WERI-Rb-1 (cell line): ENCODE data around the gene PPA2.

ENCODE experiments used
- DNase-seq: peaks from one replicate; pipeline ENCODE4 v3.0.0-alpha.2; 2020
- H3K27ac ChIP-seq: fragments of 250-450 bp; sonication (Bioruptor Pico); 2 replicates; pipeline ENCODE4 v1.5.1; 2020; ENCODE audit warnings: mild to moderate bottlenecking, moderate library complexity
- H3K27me3 ChIP-seq: fragments of 250-450 bp; sonication (Bioruptor Pico); 2 replicates; pipeline ENCODE4 v1.5.1; 2021; ENCODE audit warnings: mild to moderate bottlenecking, low read depth, moderate library complexity; ENCODE audit not compliant: insufficient read depth, severe bottlenecking
- H3K36me3 ChIP-seq: fragments of 250-450 bp; sonication (Bioruptor Pico); 2 replicates; pipeline ENCODE4 v1.5.1; 2020; ENCODE audit warnings: mild to moderate bottlenecking, moderate library complexity
- H3K4me3 ChIP-seq: 2 replicates; pipeline ENCODE4 v1.5.1; 2011; ENCODE audit warnings: low read depth, mild to moderate bottlenecking, control low read depth, low read length
- H3K9me3 ChIP-seq: fragments of 250-450 bp; sonication (Bioruptor Pico); 2 replicates; pipeline ENCODE4 v1.5.1; 2021; ENCODE audit warnings: mild to moderate bottlenecking, moderate library complexity; ENCODE audit not compliant: severe bottlenecking
- CTCF ChIP-seq: IDR thresholded peaks from 2 replicates; pipeline ENCODE4 v1.5.1; 2011; ENCODE audit warnings: low read depth, mild to moderate bottlenecking, control low read depth, inconsistent platforms, low read length

PPA2 gene

GRCh38 chr4:105455998-105456397, 17.9 kb downstream of the PPA2 start:
- TF ChIP-seq CTCF, result no peak
- Histone ChIP-seq H3K9me3 (no peaks in the 10 kb centered on the region), H3K27ac (no peak overlapping the region), H3K27me3 (no peaks in the 10 kb centered on the region), H3K4me3 (no peak overlapping the region), H3K36me3 (no peaks in the 10 kb centered on the region)
- DNase-seq, result no peak

- DNase-seq, result no peak
- no peak for TF ChIP-seq CTCF
- Histone ChIP-seq H3K36me3 (no peaks in the 10 kb centered on the region), H3K9me3 (no peaks in the 10 kb centered on the region), H3K27ac (no peak overlapping the region), H3K27me3 (no peaks in the 10 kb centered on the region), H3K4me3 (no peak overlapping the region)
Measured at GRCh38 chr4:105455182-105455581, 18.7 kb downstream of the PPA2 start.

- DNase-seq, result no peak
- H3K27ac ChIP-seq, result no peak overlapping the region
- H3K36me3 ChIP-seq, result no peaks in the 10 kb centered on the region
- H3K27me3 ChIP-seq, result no peaks in the 10 kb centered on the region
- TF ChIP-seq CTCF, result no peak
- H3K9me3 ChIP-seq, result no peaks in the 10 kb centered on the region
- no peak overlapping the region for H3K4me3 ChIP-seq
Measured at GRCh38 chr4:105453550-105454205, 20.2 kb downstream of the PPA2 start.

GRCh38 chr4:105451346-105451745, 22.5 kb downstream of the PPA2 start:
- DNase-seq, result no peak
- Histone ChIP-seq H3K27me3 (no peaks in the 10 kb centered on the region), H3K27ac (no peak overlapping the region), H3K36me3 (no peaks in the 10 kb centered on the region), H3K9me3 (no peaks in the 10 kb centered on the region), H3K4me3 (no peak overlapping the region)
- TF ChIP-seq CTCF, result no peak

GRCh38 chr4:105440890-105441289, 33.0 kb downstream of the PPA2 start:
- H3K27me3 ChIP-seq, result no peaks in the 10 kb centered on the region
- no peak for DNase-seq
- no peak overlapping the region for H3K4me3 ChIP-seq
- no peak for TF ChIP-seq CTCF
- peaks cover 6% of the 10 kb centered on the region for H3K36me3 ChIP-seq
- no peak overlapping the region for H3K27ac ChIP-seq
- H3K9me3 ChIP-seq, result no peaks in the 10 kb centered on the region

GRCh38 chr4:105437637-105438036, 36.2 kb downstream of the PPA2 start:
- Histone ChIP-seq H3K9me3 (no peaks in the 10 kb centered on the region), H3K27me3 (no peaks in the 10 kb centered on the region), H3K27ac (no peak overlapping the region), H3K4me3 (no peak overlapping the region), H3K36me3 (peaks cover 8% of the 10 kb centered on the region)
- TF ChIP-seq CTCF, result no peak
- no peak for DNase-seq
